A673 (cell line): Measurements from ENCODE around the gene QPCTL. TPM values are rescaled to one million over a fixed set of nuclear protein-coding genes. Genes with fewer than 3 reads are reported as not detected.

Experiments used
- BruUV-seq: library from RNA; stranded (reverse); fragments of 400-500 nt; replicated peaks from 2 replicates; lab custom pipeline; 2021; lab: Mats Ljungman, UMichigan
- CTCF ChIA-PET: fragments of 300-600 bp; sonication (Branson Sonifier 250); formaldehyde crosslinking; loops from one replicate; lab custom pipeline; 2022; ENCODE audit warnings: antibody characterized with exemption; lab: Charles Lee
- POLR2A ChIA-PET: fragments of 300-600 bp; sonication (Branson Sonifier 250); formaldehyde crosslinking; loops from one replicate; lab custom pipeline; 2022; ENCODE audit warnings: antibody characterized with exemption; ENCODE audit not compliant: low non-redundant PET; lab: Charles Lee
- DNase-seq: peaks from one replicate; pipeline ENCODE4 v3.0.0-alpha.2; 2015; ENCODE audit warnings: low spot score
- H3K27ac ChIP-seq: fragments of 200-600 bp; sonication (generic); 2 replicates; pipeline ENCODE4 v1.5.1; 2016; ENCODE audit warnings: mixed run types, low read depth, mild to moderate bottlenecking, mixed read lengths, antibody characterized with exemption, low read length; ENCODE audit not compliant: poor library complexity, severe bottlenecking
- H3K27me3 ChIP-seq: fragments of 200-600 bp; sonication (generic); replicated peaks from 2 replicates; pipeline ENCODE4 v1.6.1; 2017; ENCODE audit warnings: mixed run types, low read depth, mild to moderate bottlenecking, mixed read lengths, antibody characterized with exemption, low read length; ENCODE audit not compliant: insufficient read depth, poor library complexity
- H3K36me3 ChIP-seq: fragments of 200-600 bp; sonication (generic); 2 replicates; pipeline ENCODE4 v1.6.1; 2016; ENCODE audit warnings: mixed run types, mild to moderate bottlenecking, mixed read lengths, antibody characterized with exemption, low read length; ENCODE audit not compliant: insufficient read depth, poor library complexity, severe bottlenecking
- H3K4me1 ChIP-seq: fragments of 200-600 bp; sonication (generic); 2 replicates; pipeline ENCODE4 v1.6.1; 2017; ENCODE audit warnings: mixed run types, mild to moderate bottlenecking, mixed read lengths, antibody characterized with exemption, low read length; ENCODE audit not compliant: insufficient read depth, poor library complexity, severe bottlenecking
- H3K4me3 ChIP-seq: fragments of 200-600 bp; sonication (generic); 2 replicates; pipeline ENCODE4 v1.5.1; 2016; ENCODE audit warnings: low read depth, mixed run types, mild to moderate bottlenecking, mixed read lengths, low read length; ENCODE audit not compliant: poor library complexity, severe bottlenecking
- H3K9me3 ChIP-seq: fragments of 200-600 bp; sonication (generic); 2 replicates; pipeline ENCODE4 v1.6.1; 2016; ENCODE audit warnings: mixed run types, low read depth, mild to moderate bottlenecking, mixed read lengths, antibody characterized with exemption, low read length; ENCODE audit not compliant: poor library complexity, severe bottlenecking
- CTCF ChIP-seq: fragments of 300-800, 200-600 bp; sonication (generic); conservative IDR thresholded peaks from 2 replicates; pipeline ENCODE4 v1.5.1; 2017; ENCODE audit warnings: low read depth, mild to moderate bottlenecking, antibody characterized with exemption, low read length, moderate library complexity, mixed read lengths
- EZH2 ChIP-seq: fragments of 200-600 bp; sonication (generic); IDR thresholded peaks from 2 replicates; pipeline ENCODE4 v1.6.1; 2017; ENCODE audit warnings: borderline replicate concordance, low read depth, mild to moderate bottlenecking, mixed read lengths, antibody characterized with exemption, low read length; ENCODE audit not compliant: poor library complexity, severe bottlenecking
- intact Hi-C: fragments of 100-400 bp; cut with micrococcal nuclease; formaldehyde crosslinking; loops from one replicate; pipeline ENCODE4 v1.10.0; 2022; ENCODE audit not compliant: unreplicated experiment
- total RNA-seq: library from RNA; stranded (reverse); gene quantifications from 2 replicates; pipeline ENCODE4 v1.2.3, GENCODE V29; 2021

The QPCTL gene
- total RNA-seq, 1 experiment from 2014 or later = 12.8 TPM

DNA sequence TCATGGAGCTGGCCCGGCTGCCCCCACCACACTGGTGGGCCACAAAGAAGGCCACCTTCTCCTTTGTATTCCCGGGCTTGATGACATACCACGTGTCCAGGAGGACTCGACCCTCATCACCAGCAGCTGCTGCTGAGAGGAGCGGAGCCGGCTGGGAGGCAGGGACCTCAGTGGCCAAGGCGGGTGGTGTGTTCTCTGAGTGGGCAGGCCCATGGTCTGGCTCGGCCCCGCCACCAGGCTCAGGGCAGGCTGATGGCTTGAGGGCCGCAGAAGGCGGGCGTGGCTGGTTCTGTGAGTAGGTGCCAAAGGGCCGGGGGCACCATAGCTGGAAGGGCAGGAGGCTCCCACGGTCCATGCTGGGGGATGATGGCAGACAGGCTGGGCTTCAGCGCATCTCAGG lies 20.7 kb downstream of the QPCTL start:
- no peak overlapping the region for H3K4me3 ChIP-seq
- no peak overlapping the region for H3K27ac ChIP-seq
- ChIA-PET POLR2A (no interaction called here), CTCF (no interaction called here)
- intact Hi-C loops = no loop called here
- H3K9me3 ChIP-seq = no peaks in the 10 kb centered on the region
- H3K4me1 ChIP-seq = peaks cover 5% of the 10 kb centered on the region
- H3K27me3 ChIP-seq = no peaks in the 10 kb centered on the region
- no peak for DNase-seq
- H3K36me3 ChIP-seq = peaks cover 7% of the 10 kb centered on the region
- no TSS peak for BruUV-seq
- no peak for TF ChIP-seq EZH2
- TF ChIP-seq CTCF = no peak

DNA sequence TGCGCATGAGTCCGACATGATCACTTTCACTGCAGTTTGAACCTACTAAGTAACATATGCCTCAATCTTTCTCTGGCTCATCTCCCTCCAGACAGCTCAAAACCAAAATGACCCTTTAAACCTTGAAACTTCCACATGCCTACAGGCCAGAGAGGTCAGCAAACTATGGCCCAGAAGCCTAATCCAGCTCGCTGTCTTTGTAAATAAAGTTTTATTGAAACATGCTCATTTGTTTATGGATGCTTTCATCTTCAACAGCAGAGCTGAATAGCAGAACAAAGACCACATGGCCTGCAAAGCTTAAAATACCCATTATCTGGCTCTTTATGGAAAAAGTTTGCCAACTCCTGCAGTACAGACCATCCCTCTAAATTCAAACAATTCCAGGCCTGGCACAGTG lies 22.7 kb downstream of the QPCTL start:
- Histone ChIP-seq H3K4me1 (peaks cover 8% of the 10 kb centered on the region), H3K36me3 (peaks cover 7% of the 10 kb centered on the region), H3K27ac (peak overlapping the region; percentile 8), H3K4me3 (no peak overlapping the region), H3K9me3 (no peaks in the 10 kb centered on the region), H3K27me3 (no peaks in the 10 kb centered on the region)
- intact Hi-C loops = no loop called here
- ChIA-PET CTCF (no interaction called here), POLR2A (no interaction called here)
- BruUV-seq = no TSS peak
- DNase-seq = no peak
- TF ChIP-seq CTCF = no peak
- no peak for TF ChIP-seq EZH2

DNA sequence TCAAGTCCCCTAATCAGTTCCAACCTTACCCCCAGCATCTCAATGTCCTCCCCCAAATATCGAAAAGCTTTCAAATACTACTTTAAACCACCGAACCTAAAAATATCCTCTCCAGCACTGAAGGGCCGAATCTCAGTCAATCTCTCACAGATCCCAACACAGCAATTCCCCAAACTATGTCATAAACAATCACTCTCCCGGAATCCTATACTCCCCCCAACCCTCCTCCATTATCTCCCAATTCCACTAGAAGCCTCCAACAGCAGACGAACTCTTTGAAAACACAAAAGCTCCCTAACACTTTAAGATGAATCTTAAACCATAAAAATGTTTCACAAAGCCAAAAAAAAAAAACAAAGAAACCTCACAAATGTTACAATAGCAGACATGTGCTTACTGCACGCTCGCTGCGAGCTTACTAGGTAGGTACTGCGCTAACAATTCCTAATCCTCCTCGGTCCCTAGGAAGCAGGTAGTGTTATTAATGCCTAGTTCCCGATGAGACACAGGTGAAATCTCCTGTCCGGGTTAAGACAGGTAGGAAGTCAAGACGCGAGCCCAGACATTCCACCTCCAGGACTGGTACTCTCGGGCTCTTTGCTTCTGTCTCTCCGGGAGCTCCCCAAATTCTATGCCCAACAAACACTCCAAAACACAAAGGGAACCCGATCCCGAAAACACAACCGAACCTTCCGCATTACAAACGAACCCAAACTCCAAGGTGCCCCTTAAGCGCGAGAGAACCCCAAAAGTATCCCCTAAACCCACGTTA lies 24.1 kb downstream of the QPCTL start:
- Histone ChIP-seq H3K4me1 (peaks cover 8% of the 10 kb centered on the region), H3K9me3 (no peaks in the 10 kb centered on the region), H3K27me3 (no peaks in the 10 kb centered on the region), H3K36me3 (peaks cover 9% of the 10 kb centered on the region), H3K4me3 (peak overlapping the region; percentile 63), H3K27ac (peak overlapping the region; percentile 98)
- TSS peak; percentile 85 for BruUV-seq
- TF ChIP-seq EZH2 = no peak
- TF ChIP-seq CTCF = no peak
- intact Hi-C loops = no loop called here
- POLR2A ChIA-PET = interaction anchor here (0.6 to 1.3 kb wide), 7 partner anchors 14 to 263 kb away, joined by 3 to 25 read pairs (median 5); partner anchors contain the start of genes FBXO46 and IRF2BP1
- no peak for DNase-seq
- CTCF ChIA-PET = interaction anchor here (1.6 kb wide), 1 partner anchor 24 kb away, joined by 6 read pairs; the partner anchor contains the start of gene QPCTL
